Measurements from ENCODE around the gene PEAR1. TPM values are rescaled to one million over a fixed set of nuclear protein-coding genes. Genes with fewer than 3 reads are reported as not detected.

PEAR1 gene
- 11.0 and 35.0 TPM in 2 replicates for total RNA-seq

GRCh38 chr1:156893048-156893953 lies at the start of gene PEAR1:
Gene PEAR1 (plus strand): TSS chr1:156893718. CDS start chr1:156903927, 10,209 bp downstream.

GRCh38 chr1:156858959-156859522 lies 34.5 kb upstream of the PEAR1 start, which contains the start of gene INSRR:
Gene INSRR (minus strand): TSS chr1:156859117. CDS start chr1:156858621, 496 bp downstream.

GRCh38 chr1:156860628-156861423 lies 32.7 kb upstream of the PEAR1 start, which contains the start of gene NTRK1:
Gene NTRK1 (plus strand): TSS chr1:156860865. CDS start chr1:156860935, 70 bp downstream.

GRCh38 chr1:156920233-156921052 lies 26.9 kb downstream of the PEAR1 start, which contains the start of gene LRRC71:
Gene LRRC71 (plus strand): TSS chr1:156920632. CDS start chr1:156920804, 172 bp downstream.

Other genes with a start within 250 kb of the PEAR1 start
- gene NES, start 216.3 kb upstream of the PEAR1 start, total RNA-seq = 81.5 and 125 TPM in 2 replicates
- gene CRABP2, start 188.1 kb upstream of the PEAR1 start, total RNA-seq = not detected in 2 replicates
- gene METTL25B, start 165.2 kb upstream of the PEAR1 start, total RNA-seq = 5.7 and 13.2 TPM in 2 replicates
- gene ISG20L2, start 165.0 kb upstream of the PEAR1 start, total RNA-seq = 4.4 and 9.9 TPM in 2 replicates
- 38.3 and 49.1 TPM in 2 replicates for gene MRPL24, start 152.6 kb upstream of the PEAR1 start, total RNA-seq
- gene HDGF, start 142.0 kb upstream of the PEAR1 start, total RNA-seq = 155 and 276 TPM in 2 replicates
- gene PRCC, start 126.2 kb upstream of the PEAR1 start, total RNA-seq = 8.1 and 16.3 TPM in 2 replicates
- gene SH2D2A, start 76.9 kb upstream of the PEAR1 start, total RNA-seq = not detected in 2 replicates
- not detected in 2 replicates for gene INSRR, start 34.6 kb upstream of the PEAR1 start, total RNA-seq
- gene NTRK1, start 32.9 kb upstream of the PEAR1 start, total RNA-seq = 0.06 TPM in 1 of 2 replicates, not detected in the other
- 0.16 and 0.19 TPM in 2 replicates for gene LRRC71, start 26.9 kb downstream of the PEAR1 start, total RNA-seq
- gene ARHGEF11, start 152.0 kb downstream of the PEAR1 start, total RNA-seq = 14.4 and 28.1 TPM in 2 replicates
- gene ETV3L, start 206.1 kb downstream of the PEAR1 start, total RNA-seq = not detected in 2 replicates
- gene ETV3, start 244.7 kb downstream of the PEAR1 start, total RNA-seq = 10.7 and 22.2 TPM in 2 replicates

Measured in bladder microvascular endothelial cell (primary cell).